ENCODE measurements around the gene SORD. TPM values are rescaled to one million over a fixed set of nuclear protein-coding genes. Genes with fewer than 3 reads are reported as not detected.
"Not testable (repeated sequence)": the region's sequence is repeated elsewhere in the genome, so short reads cannot be mapped to it uniquely, and the experiment has no call there.

Gene SORD
- polyA plus RNA-seq, 2 donors, result 6.4 to 18.3 TPM

DNA sequence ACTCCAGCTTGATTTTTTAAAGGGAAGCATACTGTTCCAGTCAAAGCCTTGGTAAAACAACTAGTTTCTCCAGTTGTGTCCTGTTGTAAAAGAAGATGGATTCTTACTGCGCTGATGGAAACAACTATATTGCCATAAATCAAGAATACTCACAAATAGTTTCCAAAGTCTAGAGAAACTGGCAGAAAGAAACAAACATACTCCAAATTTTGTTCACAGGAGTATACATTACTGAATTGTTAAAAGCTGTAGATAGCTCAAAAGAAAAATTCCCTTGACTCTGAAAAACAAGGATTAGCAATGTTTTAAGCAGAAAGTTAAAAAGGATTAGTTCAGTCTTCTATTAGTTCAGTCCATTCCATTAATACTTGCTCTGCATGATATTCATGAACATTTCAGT, 27.6 kb downstream of the SORD start:
- Histone ChIP-seq H3K9me3 (ENCODE audit: control insufficient read depth in 2 of 2, insufficient read depth in 1 of 2, low read depth in 1 of 2, low read length in 1 of 2) (no peaks in the 10 kb centered on the region), H3K27ac (ENCODE audit: low read depth in 2 of 2, low read length in 1 of 2) (no peak overlapping the region), H3K27me3 (ENCODE audit: control insufficient read depth in 1 of 2, insufficient read depth in 2 of 2, low read length in 2 of 2) (no peaks in the 10 kb centered on the region), H3K4me3 (ENCODE audit: low read depth in 1 of 2, low read length in 2 of 2) (no peak overlapping the region), H3K36me3 (ENCODE audit: control insufficient read depth in 2 of 2, insufficient read depth in 2 of 2, low read length in 1 of 2) (no peaks in the 10 kb centered on the region), H3K4me1 (ENCODE audit: control insufficient read depth in 2 of 2, insufficient read depth in 2 of 2, low read length in 1 of 2) (no peaks in the 10 kb centered on the region)
- 96 to 100% methylated on average over 1 of the region's 1 CpG for WGBS, 2 donors

DNA sequence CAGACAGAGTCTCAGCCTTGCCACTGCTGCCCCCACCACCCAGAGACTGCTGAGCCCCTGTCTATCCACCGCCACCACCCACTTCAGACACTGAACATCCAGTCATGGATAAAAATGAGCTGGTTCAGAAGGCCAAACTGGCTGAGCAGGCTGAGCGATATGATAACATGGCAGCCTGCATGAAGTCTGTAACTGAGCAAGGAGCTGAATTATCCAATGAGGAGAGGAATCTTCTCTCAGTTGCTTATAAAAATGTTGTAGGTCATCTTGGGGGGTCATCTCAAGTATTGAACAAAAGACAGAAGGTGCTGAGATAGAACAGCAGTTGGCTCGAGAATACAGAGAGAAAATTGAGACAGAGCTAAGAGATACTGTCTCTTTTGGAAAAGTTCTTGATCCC, 29.7 kb downstream of the SORD start:
- not testable (repeated sequence) for H3K27me3 ChIP-seq (ENCODE audit: control insufficient read depth in 1 of 2, insufficient read depth in 2 of 2, low read length in 2 of 2); H3K27ac ChIP-seq (ENCODE audit: low read depth in 2 of 2, low read length in 1 of 2); H3K9me3 ChIP-seq (ENCODE audit: control insufficient read depth in 2 of 2, insufficient read depth in 1 of 2, low read depth in 1 of 2, low read length in 1 of 2); H3K4me1 ChIP-seq (ENCODE audit: control insufficient read depth in 2 of 2, insufficient read depth in 2 of 2, low read length in 1 of 2); H3K36me3 ChIP-seq (ENCODE audit: control insufficient read depth in 2 of 2, insufficient read depth in 2 of 2, low read length in 1 of 2); H3K4me3 ChIP-seq (ENCODE audit: low read depth in 1 of 2, low read length in 2 of 2)
- WGBS, 2 donors, result 89 to 90% methylated on average over 3 of the region's 3 CpGs

DNA sequence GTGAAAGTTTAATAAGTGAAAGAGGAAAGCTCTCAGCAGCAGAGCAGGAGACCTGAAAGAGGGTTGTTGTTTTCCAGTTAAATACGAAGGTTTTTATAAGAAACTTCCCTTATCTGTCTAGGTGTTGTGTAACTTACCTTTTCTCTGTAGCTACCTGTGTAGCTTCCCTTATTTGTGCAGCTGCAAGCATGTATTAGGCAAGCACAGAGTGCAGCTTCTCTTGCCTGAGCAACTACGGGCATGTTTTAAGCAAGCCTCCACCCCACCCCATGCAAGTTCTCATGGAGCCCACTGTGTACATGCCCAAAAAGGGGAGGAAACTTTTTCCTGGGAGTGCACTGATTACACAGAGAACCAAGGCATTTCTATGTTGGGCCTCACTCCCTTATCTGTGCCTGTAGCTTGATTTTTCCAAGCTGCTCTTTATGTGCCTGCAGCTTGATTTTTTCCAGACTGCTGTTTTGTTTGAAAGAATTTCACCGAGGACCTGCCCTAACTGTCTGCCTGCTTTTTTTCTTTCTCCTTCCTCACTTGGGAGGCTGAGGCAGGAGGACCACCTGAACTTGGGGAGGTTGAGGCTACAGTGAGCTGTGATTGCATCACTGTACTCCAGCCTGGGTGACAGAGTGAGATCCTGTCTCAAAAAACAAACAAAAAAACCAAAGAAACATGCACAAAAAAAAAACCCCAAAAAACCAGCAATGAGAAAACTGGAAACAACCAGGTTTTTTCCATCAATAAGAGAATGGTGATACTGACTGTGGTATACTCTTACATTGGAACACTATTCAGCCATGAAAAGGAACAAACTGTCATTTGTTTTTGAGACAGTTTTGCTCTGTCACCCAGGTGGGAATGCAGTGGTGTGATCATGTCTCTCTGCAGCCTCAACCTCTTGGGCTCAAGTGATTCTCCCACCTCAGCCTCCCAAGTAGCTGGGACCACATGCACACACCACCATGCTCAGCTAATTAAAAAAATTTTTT, 36.0 kb downstream of the SORD start:
- not testable (repeated sequence) for H3K4me3 ChIP-seq (ENCODE audit: low read depth in 1 of 2, low read length in 2 of 2); H3K27me3 ChIP-seq (ENCODE audit: control insufficient read depth in 1 of 2, insufficient read depth in 2 of 2, low read length in 2 of 2); H3K4me1 ChIP-seq (ENCODE audit: control insufficient read depth in 2 of 2, insufficient read depth in 2 of 2, low read length in 1 of 2); H3K9me3 ChIP-seq (ENCODE audit: control insufficient read depth in 2 of 2, insufficient read depth in 1 of 2, low read depth in 1 of 2, low read length in 1 of 2); H3K36me3 ChIP-seq (ENCODE audit: control insufficient read depth in 2 of 2, insufficient read depth in 2 of 2, low read length in 1 of 2)
- WGBS, 2 donors, result 57 to 71% methylated on average over 3 of the region's 3 CpGs
- peak overlapping the region; percentile 73 to 76 for H3K27ac ChIP-seq (ENCODE audit: low read depth in 2 of 2, low read length in 1 of 2)

DNA sequence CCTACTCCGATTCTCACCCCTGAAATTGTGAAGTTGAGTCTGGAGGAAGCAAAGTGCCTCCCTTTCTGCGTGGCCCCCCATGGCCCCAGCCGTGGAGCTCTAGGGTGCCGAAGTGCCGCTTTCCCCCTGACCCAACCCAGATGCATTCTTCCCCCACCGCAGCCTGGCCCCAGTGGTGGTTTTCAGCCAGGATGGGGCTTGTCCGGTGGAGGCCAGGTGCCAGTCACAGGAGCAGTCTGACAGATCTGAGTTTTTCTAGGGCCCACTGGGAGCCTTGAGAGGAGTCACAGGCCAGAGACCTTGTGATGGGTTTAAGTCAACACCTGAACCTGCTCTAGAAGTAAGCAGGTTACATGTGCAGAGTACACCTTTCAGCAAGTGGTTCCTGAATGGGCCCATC, 39.3 kb downstream of the SORD start:
- not testable (repeated sequence) for H3K9me3 ChIP-seq (ENCODE audit: control insufficient read depth in 2 of 2, insufficient read depth in 1 of 2, low read depth in 1 of 2, low read length in 1 of 2); H3K4me3 ChIP-seq (ENCODE audit: low read depth in 1 of 2, low read length in 2 of 2); H3K27me3 ChIP-seq (ENCODE audit: control insufficient read depth in 1 of 2, insufficient read depth in 2 of 2, low read length in 2 of 2); H3K36me3 ChIP-seq (ENCODE audit: control insufficient read depth in 2 of 2, insufficient read depth in 2 of 2, low read length in 1 of 2); H3K4me1 ChIP-seq (ENCODE audit: control insufficient read depth in 2 of 2, insufficient read depth in 2 of 2, low read length in 1 of 2); H3K27ac ChIP-seq (ENCODE audit: low read depth in 2 of 2, low read length in 1 of 2)
- 97 to 98% methylated on average over 6 of the region's 7 CpGs for WGBS, 2 donors

DNA sequence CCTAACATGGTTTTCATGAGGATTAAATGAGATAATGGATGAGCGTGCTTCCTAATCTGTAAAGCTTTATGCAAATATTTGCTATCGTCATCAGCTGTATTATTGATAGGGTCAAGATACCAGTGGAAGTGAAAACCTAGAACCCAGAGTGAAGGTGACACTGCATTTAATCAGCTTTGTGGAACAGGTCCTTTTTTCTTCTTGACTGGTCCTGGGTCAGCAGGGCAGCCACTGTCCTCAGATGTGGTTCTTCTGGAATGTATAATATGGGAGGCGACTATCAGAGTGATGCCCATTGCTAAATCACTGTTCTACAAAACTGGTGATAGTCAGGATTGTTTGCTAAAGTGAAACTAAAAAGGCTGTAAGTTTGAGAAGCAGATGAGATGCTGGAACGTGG, 41.4 kb downstream of the SORD start:
- no peaks in the 10 kb centered on the region for H3K9me3 ChIP-seq (ENCODE audit: control insufficient read depth in 2 of 2, insufficient read depth in 1 of 2, low read depth in 1 of 2, low read length in 1 of 2)
- H3K27ac ChIP-seq (ENCODE audit: low read depth in 2 of 2, low read length in 1 of 2), result peak overlapping the region; percentile 45 to 76
- 50 to 52% methylated on average over 4 of the region's 4 CpGs for WGBS, 2 donors

DNA sequence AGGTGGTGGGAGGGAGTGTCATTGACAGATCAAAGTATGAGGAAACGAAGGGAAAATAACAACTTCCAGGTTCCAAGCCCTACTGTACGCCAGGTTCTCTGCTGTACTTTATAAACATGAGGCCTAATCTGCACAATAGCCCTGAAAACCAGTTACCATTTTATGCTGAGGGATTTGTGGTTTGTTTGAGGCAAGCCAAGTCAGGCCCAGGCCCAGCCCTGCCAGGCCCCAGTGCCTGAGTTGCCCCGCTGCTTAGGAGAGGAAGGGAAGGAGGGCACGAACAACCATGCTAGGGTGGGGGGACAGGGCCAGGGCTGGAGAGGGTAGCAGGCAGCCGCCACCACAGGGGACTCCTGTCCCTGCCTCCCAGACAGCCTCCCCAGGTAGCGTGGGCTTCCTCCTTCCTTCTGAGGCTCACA, 47.0 kb downstream of the SORD start:
- H3K4me1 ChIP-seq (ENCODE audit: control insufficient read depth in 2 of 2, insufficient read depth in 2 of 2, low read length in 1 of 2); H3K36me3 ChIP-seq (ENCODE audit: control insufficient read depth in 2 of 2, insufficient read depth in 2 of 2, low read length in 1 of 2); H3K27me3 ChIP-seq (ENCODE audit: control insufficient read depth in 1 of 2, insufficient read depth in 2 of 2, low read length in 2 of 2); H3K4me3 ChIP-seq (ENCODE audit: low read depth in 1 of 2, low read length in 2 of 2); H3K9me3 ChIP-seq (ENCODE audit: control insufficient read depth in 2 of 2, insufficient read depth in 1 of 2, low read depth in 1 of 2, low read length in 1 of 2): not testable (repeated sequence)
- WGBS, 2 donors, result 54 to 67% methylated on average over 4 to 6 of the region's 6 CpGs
- peak overlapping the region; percentile 70 to 79 for H3K27ac ChIP-seq (ENCODE audit: low read depth in 2 of 2, low read length in 1 of 2)

More for the DNA sequence above, 41.4 kb downstream of the SORD start:
- H3K36me3 ChIP-seq (ENCODE audit: control insufficient read depth in 2 of 2, insufficient read depth in 2 of 2, low read length in 1 of 2), result peaks cover 0 to 2% of the 10 kb centered on the region in 2 donors
- no peak overlapping the region for H3K4me3 ChIP-seq (ENCODE audit: low read depth in 1 of 2, low read length in 2 of 2)
- no peaks in the 10 kb centered on the region for H3K27me3 ChIP-seq (ENCODE audit: control insufficient read depth in 1 of 2, insufficient read depth in 2 of 2, low read length in 2 of 2)
- H3K4me1 ChIP-seq (ENCODE audit: control insufficient read depth in 2 of 2, insufficient read depth in 2 of 2, low read length in 1 of 2), result no peaks in the 10 kb centered on the region

DNA sequence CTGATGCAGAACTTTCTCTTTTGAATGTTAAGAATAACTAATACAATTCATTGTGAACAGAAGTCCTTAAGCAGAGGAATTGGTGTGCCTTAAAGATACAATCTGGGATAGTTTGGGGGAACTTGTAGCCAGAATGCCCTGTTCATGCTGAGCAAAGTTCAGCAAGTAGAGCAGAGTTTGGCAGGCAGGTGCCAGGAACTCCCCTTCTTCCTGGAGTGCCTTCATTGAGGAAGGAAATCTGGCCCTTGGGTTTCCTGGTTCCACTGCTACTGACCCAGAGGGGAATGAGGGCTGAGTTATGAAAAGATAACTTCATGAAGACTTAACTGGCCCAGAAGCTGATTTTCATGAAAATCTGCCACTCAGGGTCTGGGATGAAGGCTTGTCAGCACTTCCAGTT, 50.6 kb downstream of the SORD start:
- H3K36me3 ChIP-seq (ENCODE audit: control insufficient read depth in 2 of 2, insufficient read depth in 2 of 2, low read length in 1 of 2); H3K4me1 ChIP-seq (ENCODE audit: control insufficient read depth in 2 of 2, insufficient read depth in 2 of 2, low read length in 1 of 2); H3K9me3 ChIP-seq (ENCODE audit: control insufficient read depth in 2 of 2, insufficient read depth in 1 of 2, low read depth in 1 of 2, low read length in 1 of 2); H3K27me3 ChIP-seq (ENCODE audit: control insufficient read depth in 1 of 2, insufficient read depth in 2 of 2, low read length in 2 of 2); H3K4me3 ChIP-seq (ENCODE audit: low read depth in 1 of 2, low read length in 2 of 2); H3K27ac ChIP-seq (ENCODE audit: low read depth in 2 of 2, low read length in 1 of 2): not testable (repeated sequence)

DNA sequence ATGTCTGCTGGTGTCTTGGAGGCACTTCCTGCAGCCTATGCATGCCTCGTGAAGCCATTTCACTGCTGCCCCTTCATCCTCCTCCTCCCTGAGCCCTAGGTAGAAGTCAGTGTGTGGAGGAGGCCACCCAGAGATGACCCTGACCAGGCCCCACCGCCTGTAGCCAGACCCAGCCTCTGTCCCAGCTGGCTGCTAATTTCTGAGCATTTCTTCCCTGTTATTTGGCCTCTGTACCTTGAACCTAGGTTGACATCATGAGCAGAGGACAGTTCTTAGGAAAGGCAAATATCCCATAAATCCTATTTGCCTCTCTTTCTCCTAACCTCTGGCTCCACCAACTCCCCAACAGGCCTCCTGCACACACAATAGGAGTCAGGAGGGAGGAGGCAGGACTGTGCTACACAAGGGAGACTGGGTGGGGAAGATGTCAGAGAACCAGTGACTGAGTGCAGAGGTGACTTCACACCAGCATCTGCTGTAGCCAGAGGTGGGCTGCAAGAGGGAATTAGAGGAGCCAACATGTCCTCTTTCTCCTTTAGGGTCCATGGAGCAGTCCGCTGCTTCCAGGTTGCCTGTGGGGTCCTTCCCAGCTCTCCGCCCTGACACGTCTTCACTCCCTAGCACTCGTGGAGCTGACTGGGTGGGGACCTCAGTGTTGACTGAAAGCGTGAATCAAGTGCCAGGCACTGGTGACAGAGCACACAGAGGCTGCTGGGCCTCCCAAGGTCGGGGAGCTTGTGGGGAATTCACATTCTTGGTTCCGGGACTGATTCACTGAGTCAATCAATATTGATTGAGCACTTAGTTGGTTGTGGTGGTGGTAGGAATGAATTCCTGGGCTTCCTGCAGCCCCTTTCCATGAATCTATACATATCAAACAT, 52.7 kb downstream of the SORD start:
- not testable (repeated sequence) for H3K4me1 ChIP-seq (ENCODE audit: control insufficient read depth in 2 of 2, insufficient read depth in 2 of 2, low read length in 1 of 2); H3K27ac ChIP-seq (ENCODE audit: low read depth in 2 of 2, low read length in 1 of 2); H3K9me3 ChIP-seq (ENCODE audit: control insufficient read depth in 2 of 2, insufficient read depth in 1 of 2, low read depth in 1 of 2, low read length in 1 of 2); H3K27me3 ChIP-seq (ENCODE audit: control insufficient read depth in 1 of 2, insufficient read depth in 2 of 2, low read length in 2 of 2); H3K4me3 ChIP-seq (ENCODE audit: low read depth in 1 of 2, low read length in 2 of 2); H3K36me3 ChIP-seq (ENCODE audit: control insufficient read depth in 2 of 2, insufficient read depth in 2 of 2, low read length in 1 of 2)
- 90 to 100% methylated on average over 1 of the region's 9 CpGs for WGBS, 2 donors

DNA sequence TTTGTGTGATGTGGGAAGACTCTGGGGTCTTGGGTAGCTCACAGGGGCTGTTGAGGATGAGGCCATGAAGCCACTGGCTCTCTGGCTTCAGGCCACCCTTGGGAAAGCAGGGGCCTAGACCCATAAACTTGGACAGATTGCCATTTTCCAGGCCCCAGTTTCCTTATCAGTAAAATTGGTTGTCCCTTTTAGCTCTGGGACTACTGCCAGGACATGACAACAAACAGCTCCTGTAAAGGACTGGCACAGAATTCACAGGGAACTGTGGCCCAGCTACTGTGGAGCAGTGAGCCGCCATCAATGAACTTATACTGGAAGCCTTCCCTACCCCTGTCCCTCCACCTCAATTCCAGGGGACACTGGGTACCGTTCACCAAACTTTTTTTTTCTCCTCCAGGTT, 54.4 kb downstream of the SORD start:
- H3K36me3 ChIP-seq (ENCODE audit: control insufficient read depth in 2 of 2, insufficient read depth in 2 of 2, low read length in 1 of 2); H3K4me3 ChIP-seq (ENCODE audit: low read depth in 1 of 2, low read length in 2 of 2); H3K4me1 ChIP-seq (ENCODE audit: control insufficient read depth in 2 of 2, insufficient read depth in 2 of 2, low read length in 1 of 2); H3K9me3 ChIP-seq (ENCODE audit: control insufficient read depth in 2 of 2, insufficient read depth in 1 of 2, low read depth in 1 of 2, low read length in 1 of 2); H3K27me3 ChIP-seq (ENCODE audit: control insufficient read depth in 1 of 2, insufficient read depth in 2 of 2, low read length in 2 of 2); H3K27ac ChIP-seq (ENCODE audit: low read depth in 2 of 2, low read length in 1 of 2): not testable (repeated sequence)
- WGBS, 2 donors, result 75 to 80% methylated on average over 2 of the region's 2 CpGs

Data from esophagus (tissue), 2 donors.